Activated T-cell treated with anti-CD3 and anti-CD28 coated beads for 1 hour (primary cell): ENCODE measurements around the gene ARHGAP1.

Experiments used
- DNase-seq: peaks from one replicate; pipeline ENCODE4 v3.0.0-alpha.2; 2020; ENCODE audit warnings: low read depth

Gene ARHGAP1

GRCh38 chr11:46694072-46694471, 6.3 kb downstream of the ARHGAP1 start:
- DNase-seq = no peak

- no peak for DNase-seq
Measured at GRCh38 chr11:46693597-46694012, 6.8 kb downstream of the ARHGAP1 start.

GRCh38 chr11:46692450-46692849, 8.0 kb downstream of the ARHGAP1 start:
- no peak for DNase-seq

- no peak for DNase-seq
Measured at GRCh38 chr11:46690702-46691101, 9.7 kb downstream of the ARHGAP1 start.

GRCh38 chr11:46686886-46687795, 13.3 kb downstream of the ARHGAP1 start:
- no peak for DNase-seq

- DNase-seq = no peak
Measured at GRCh38 chr11:46684367-46684766, 16.1 kb downstream of the ARHGAP1 start.

- DNase-seq = no peak
Measured at GRCh38 chr11:46682773-46683752, 17.4 kb downstream of the ARHGAP1 start.

GRCh38 chr11:46681814-46682213, 18.6 kb downstream of the ARHGAP1 start:
- DNase-seq = no peak

- no peak for DNase-seq
Measured at GRCh38 chr11:46680815-46681214, 19.6 kb downstream of the ARHGAP1 start.

GRCh38 chr11:46680164-46680760, 20.2 kb downstream of the ARHGAP1 start:
- DNase-seq = no peak

- no peak for DNase-seq
Measured at GRCh38 chr11:46679241-46680163, 20.9 kb downstream of the ARHGAP1 start.

- DNase-seq = no peak
Measured at GRCh38 chr11:46678741-46679130, 21.7 kb downstream of the ARHGAP1 start.

- no peak for DNase-seq
Measured at GRCh38 chr11:46677991-46678740, 22.3 kb downstream of the ARHGAP1 start.

- no peak for DNase-seq
Measured at GRCh38 chr11:46677169-46677568, 23.2 kb downstream of the ARHGAP1 start.

- DNase-seq = no peak
Measured at GRCh38 chr11:46676436-46677158, 23.8 kb downstream of the ARHGAP1 start.

GRCh38 chr11:46675949-46676348, 24.5 kb downstream of the ARHGAP1 start:
- no peak for DNase-seq

- no peak for DNase-seq
Measured at GRCh38 chr11:46675288-46675851, 25.0 kb downstream of the ARHGAP1 start.

- no peak for DNase-seq
Measured at GRCh38 chr11:46674463-46675287, 25.7 kb downstream of the ARHGAP1 start.
